ENCODE measurements around the gene ZNF266. TPM values are rescaled to one million over a fixed set of nuclear protein-coding genes. Genes with fewer than 3 reads are reported as not detected.
A peak's percentile ranks its signal among the peaks of the same experiment; 100 is the strongest.

The ZNF266 gene
- 31.6 TPM for total RNA-seq

DNA sequence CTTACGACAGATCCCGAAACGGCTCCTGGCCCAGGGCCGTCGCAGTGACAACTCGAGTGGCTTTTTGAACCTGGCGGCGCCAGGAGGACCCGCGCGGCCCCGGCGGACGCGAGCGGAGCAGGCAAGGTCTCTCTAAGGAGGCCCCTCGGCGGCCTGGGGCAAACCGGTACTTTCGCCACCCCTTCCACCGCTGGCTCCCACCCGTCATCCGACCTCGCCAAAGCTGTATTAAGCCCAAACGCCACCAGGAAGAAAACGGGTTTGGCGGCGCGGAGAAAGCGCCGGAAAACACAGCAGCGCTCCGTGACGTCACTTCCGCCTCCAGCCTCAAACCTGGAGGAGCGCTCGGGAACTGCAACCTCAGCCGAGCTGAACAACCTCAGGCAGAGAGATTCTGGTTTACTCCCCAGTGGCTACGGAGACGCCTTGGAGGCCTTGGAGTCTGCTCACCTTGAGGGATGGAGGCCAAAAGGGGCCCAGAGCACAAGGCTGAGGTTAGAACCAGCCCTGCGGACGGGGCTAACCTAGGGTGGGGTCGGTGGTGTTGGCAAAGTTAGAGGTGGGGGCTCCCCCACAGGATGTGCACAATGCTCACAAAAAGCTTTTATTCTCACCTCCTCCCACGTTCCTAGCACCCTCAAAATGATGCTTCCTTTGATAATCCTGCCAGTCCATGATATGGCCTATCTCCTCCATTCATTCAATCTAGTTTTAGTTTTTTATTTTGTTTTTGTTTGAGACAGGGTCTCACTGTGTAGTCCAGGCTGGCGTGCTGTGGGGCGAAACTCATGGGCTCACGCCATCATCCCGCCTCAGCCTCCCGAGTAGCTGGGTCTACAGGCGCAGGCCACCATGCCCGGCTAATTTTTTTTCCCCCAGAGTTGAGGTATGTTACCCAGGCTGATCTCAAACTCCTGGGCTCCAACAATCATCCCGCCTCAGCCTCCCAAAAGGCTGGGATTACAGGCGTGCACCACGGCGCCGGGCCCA lies at the start of gene ZNF266:
ZNF266 (minus strand) TSS at position 295 of the 990 bp plus-strand sequence. CDS start 15,484 bp downstream, outside the sequence.
- peak within 1 kb of the TSS; percentile 90 for H3K4me3 ChIP-seq (ENCODE audit: low read length)
- H3K9me3 ChIP-seq (ENCODE audit: low read depth, low read length): no peaks in the 10 kb centered on the region
- peaks cover 24% of the 10 kb centered on the region for H3K4me1 ChIP-seq (ENCODE audit: insufficient read depth, low read length)
- H3K27me3 ChIP-seq (ENCODE audit: insufficient read depth, low read length): no peaks in the 10 kb centered on the region

DNA sequence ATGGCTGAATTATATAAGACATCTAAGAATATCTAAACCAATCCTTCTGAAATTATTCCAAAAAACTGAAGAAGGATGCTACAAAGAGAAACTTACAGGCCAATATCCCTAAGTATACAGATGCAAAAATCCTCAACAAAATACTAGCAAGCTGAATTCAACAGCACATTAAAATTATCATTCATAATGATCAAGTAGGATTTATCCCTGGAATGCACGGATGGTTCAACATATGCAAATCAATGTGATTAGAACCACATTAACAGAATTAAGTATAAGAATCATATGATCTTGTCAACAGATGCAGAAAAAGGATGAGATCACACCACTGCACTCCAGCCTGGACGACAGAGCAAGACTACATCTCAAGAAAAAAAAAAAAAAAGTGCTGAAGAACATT lies 49.8 kb upstream of the ZNF266 start:
- Histone ChIP-seq H3K4me1 (ENCODE audit: insufficient read depth, low read length) (no peaks in the 10 kb centered on the region), H3K9me3 (ENCODE audit: low read depth, low read length) (peaks cover 36% of the 10 kb centered on the region), H3K4me3 (ENCODE audit: low read length) (no peak overlapping the region), H3K27me3 (ENCODE audit: insufficient read depth, low read length) (no peaks in the 10 kb centered on the region)

DNA sequence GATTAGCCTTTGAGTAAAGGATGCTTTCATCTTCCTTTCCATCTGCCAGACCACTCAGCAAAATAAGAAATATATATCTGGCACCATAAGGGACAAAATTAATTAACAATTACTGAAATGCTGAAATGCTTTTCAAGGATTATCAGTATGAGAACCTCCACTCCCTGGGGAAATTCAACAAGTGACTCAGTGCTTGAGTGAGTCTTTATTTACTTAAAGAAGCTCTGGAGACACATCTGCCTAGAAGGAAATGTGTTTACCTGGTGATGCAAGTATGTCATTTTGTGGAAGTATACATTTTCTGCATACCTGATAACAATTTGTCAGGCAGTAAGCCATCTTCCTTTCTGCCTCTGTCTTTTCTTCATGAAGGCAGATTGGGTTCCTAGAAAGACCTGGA lies 39.6 kb upstream of the ZNF266 start:
- Histone ChIP-seq H3K4me1 (ENCODE audit: insufficient read depth, low read length) (no peaks in the 10 kb centered on the region), H3K4me3 (ENCODE audit: low read length) (no peak overlapping the region), H3K9me3 (ENCODE audit: low read depth, low read length) (peaks cover 27% of the 10 kb centered on the region), H3K27me3 (ENCODE audit: insufficient read depth, low read length) (no peaks in the 10 kb centered on the region)

DNA sequence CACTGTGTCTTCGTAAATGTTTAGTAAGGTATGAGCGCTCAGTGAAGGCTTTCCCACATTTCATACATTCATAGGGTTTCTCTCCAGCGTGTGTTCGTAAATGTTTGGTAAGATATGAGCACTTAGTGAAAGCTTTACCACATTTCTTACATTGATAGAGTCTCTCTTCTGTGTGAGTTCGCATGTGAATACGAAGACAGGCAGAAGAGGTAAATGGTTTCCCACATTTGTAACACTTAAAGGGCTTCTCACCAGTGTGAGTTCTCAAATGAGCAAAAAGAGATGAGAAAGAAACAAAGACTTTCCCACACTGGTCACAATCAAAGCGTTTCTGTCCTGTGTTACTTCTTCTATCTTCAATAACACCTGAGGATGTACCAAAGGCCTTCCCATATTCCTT lies 31.8 kb upstream of the ZNF266 start:
- Histone ChIP-seq H3K9me3 (ENCODE audit: low read depth, low read length) (peaks cover 64% of the 10 kb centered on the region), H3K4me1 (ENCODE audit: insufficient read depth, low read length) (no peaks in the 10 kb centered on the region), H3K27me3 (ENCODE audit: insufficient read depth, low read length) (no peaks in the 10 kb centered on the region), H3K4me3 (ENCODE audit: low read length) (no peak overlapping the region)

DNA sequence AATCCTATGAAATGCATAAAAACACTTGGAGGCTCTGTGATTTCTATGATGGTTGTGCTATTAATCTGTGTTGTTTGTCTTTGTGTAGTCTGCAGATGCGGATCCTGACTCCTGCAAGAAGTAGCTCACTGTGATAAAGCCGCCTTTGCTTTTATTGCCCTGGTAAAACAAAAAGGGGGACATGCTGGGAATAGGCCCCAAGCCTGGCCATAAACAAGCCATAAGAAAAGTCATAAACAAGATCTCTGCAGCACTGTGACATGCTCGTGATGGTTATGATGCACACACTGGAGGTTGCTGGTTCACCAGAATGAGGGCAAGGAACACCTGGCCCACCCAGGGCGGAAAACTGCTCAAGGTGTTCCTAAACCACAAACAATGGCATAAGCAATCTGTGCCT lies 26.6 kb upstream of the ZNF266 start:
- Histone ChIP-seq H3K27me3 (ENCODE audit: insufficient read depth, low read length) (no peaks in the 10 kb centered on the region), H3K9me3 (ENCODE audit: low read depth, low read length) (peaks cover 46% of the 10 kb centered on the region), H3K4me3 (ENCODE audit: low read length) (no peak overlapping the region), H3K4me1 (ENCODE audit: insufficient read depth, low read length) (no peaks in the 10 kb centered on the region)

DNA sequence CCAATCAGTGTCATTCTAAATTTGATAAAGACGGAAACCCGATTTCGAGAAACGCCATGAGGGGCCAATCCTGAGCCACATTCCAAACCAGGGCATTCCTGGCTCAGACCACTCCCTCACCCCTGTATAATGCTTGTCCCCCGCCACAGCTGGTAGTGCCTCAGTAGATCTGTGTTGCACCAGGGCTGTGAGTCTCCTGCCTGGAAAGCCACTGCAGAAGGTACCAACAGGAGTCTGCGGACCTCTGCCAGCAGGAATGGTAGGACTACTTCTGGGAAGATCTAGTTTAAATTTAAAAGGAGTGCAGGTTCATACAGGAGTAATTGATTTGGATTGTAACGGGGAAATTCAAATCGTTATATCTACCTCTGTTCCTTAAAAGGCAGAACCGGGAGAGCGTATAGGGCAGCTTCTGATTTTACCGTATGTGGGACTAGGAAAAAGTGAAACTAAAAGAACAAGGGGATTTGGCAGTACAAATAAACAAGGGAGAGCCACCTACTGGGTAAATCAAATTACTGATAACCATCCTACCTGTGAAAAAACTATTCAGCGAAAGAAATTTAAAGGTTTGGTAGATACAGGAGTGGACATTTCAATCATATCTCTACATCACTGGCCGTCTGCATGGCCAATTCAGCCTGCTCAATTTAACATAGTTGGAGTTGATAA lies 20.8 kb upstream of the ZNF266 start:
- Histone ChIP-seq H3K4me1 (ENCODE audit: insufficient read depth, low read length) (no peaks in the 10 kb centered on the region), H3K9me3 (ENCODE audit: low read depth, low read length) (peaks cover 32% of the 10 kb centered on the region), H3K27me3 (ENCODE audit: insufficient read depth, low read length) (no peaks in the 10 kb centered on the region), H3K4me3 (ENCODE audit: low read length) (no peak overlapping the region)

DNA sequence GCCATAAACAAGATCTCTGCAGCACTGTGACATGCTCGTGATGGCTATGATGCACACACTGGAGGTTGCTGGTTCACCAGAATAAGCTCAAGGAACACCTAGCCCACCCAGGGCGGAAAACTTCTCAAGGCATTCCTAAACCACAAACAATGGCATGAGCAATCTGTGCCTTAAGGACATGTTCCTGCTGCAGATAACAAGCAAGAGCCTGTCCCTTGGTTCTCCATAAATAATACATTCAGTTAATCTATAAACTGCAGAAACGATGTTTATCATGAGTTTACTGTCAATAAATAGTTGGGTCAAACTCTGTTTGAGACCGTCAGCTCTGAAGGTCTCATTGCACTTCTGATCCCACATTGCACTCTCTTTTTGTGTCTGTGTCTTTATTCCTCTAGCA lies 18.6 kb upstream of the ZNF266 start:
- Histone ChIP-seq H3K27me3 (ENCODE audit: insufficient read depth, low read length) (no peaks in the 10 kb centered on the region), H3K9me3 (ENCODE audit: low read depth, low read length) (peaks cover 45% of the 10 kb centered on the region), H3K4me1 (ENCODE audit: insufficient read depth, low read length) (no peaks in the 10 kb centered on the region), H3K4me3 (ENCODE audit: low read length) (no peak overlapping the region)

DNA sequence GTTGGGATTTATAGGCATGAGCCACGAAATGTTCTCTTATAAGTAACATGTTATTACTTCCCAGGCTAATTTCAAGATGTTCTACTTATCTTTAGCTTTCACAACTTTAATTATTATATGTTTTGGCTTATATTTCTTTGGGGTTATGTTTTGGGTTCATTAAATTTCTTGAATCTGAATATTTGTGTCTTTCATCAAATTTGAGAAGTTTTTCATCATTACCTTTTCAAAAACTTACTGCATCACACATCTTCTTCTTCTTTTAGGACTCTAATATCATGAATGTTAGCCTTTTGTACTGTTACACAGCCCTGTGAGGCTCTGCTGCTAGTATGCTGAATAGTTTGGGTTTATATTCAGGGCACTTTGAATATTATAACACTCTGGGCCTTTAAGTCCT lies 9.7 kb upstream of the ZNF266 start:
- H3K4me3 ChIP-seq (ENCODE audit: low read length): no peak overlapping the region
- no peaks in the 10 kb centered on the region for H3K4me1 ChIP-seq (ENCODE audit: insufficient read depth, low read length)
- H3K27me3 ChIP-seq (ENCODE audit: insufficient read depth, low read length): no peaks in the 10 kb centered on the region
- H3K9me3 ChIP-seq (ENCODE audit: low read depth, low read length): peaks cover 31% of the 10 kb centered on the region

DNA sequence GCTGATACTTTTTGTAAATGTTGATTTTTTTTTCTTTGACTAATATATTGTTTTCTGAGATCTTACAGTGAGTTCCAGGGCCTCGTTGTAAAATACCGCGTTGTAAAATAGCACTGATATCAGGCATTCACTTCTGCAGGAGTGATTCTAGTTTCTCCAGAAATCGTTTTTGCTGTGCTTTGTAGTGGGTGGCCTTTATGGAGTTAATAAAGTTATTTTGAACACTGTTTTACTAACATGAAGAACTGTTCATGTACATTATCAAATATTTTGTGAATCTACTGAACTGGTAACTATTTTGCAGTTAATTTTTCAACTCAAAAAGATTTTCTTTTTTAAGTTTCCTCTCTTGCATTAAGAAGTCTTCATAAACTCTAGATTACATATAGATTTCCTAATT lies 985 bp upstream of the ZNF266 start:
- Histone ChIP-seq H3K4me3 (ENCODE audit: low read length) (no peak overlapping the region), H3K4me1 (ENCODE audit: insufficient read depth, low read length) (peaks cover 24% of the 10 kb centered on the region), H3K9me3 (ENCODE audit: low read depth, low read length) (no peaks in the 10 kb centered on the region), H3K27me3 (ENCODE audit: insufficient read depth, low read length) (no peaks in the 10 kb centered on the region)

DNA sequence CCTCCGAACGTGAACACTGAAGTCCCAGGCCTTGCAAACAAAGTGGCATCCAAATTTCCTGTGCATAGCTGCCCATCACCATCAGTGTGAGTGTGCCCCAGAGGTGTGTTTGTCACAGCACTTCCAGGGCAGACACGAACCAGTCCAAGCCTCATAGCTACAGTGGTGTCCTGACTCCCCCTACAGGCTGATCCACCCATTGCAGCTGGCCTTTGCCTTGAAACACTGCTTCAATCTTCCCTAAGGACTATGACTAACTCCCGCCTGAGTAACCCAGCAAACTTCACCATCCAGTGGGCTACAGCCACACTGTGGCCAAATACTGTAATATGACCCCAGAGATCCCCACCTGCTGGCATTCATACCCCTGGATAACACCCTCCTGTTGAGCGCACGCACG lies 3.9 kb downstream of the ZNF266 start:
- H3K27me3 ChIP-seq (ENCODE audit: insufficient read depth, low read length): no peaks in the 10 kb centered on the region
- peaks cover 24% of the 10 kb centered on the region for H3K4me1 ChIP-seq (ENCODE audit: insufficient read depth, low read length)
- no peak overlapping the region for H3K4me3 ChIP-seq (ENCODE audit: low read length)
- H3K9me3 ChIP-seq (ENCODE audit: low read depth, low read length): no peaks in the 10 kb centered on the region

DNA sequence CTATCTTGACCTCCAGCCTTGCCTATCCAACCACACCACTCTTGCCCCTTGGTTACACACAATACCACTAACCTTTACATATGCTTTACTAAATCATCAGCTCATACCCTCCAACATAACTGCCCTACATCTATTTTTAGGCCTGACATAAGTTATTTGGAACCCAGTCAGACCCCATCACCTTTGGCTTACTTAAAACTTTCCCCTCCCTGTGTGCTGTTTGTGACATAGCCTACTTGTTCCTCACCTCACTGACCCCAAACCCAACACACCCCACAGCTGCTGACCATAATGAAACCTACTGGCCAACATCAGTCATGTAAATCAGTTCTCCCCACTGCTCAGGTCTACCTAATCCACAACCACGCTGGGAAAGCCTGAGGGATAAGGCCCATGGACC lies 4.9 kb downstream of the ZNF266 start:
- Histone ChIP-seq H3K4me1 (ENCODE audit: insufficient read depth, low read length) (peaks cover 17% of the 10 kb centered on the region), H3K27me3 (ENCODE audit: insufficient read depth, low read length) (no peaks in the 10 kb centered on the region), H3K9me3 (ENCODE audit: low read depth, low read length) (no peaks in the 10 kb centered on the region), H3K4me3 (ENCODE audit: low read length) (no peak overlapping the region)

DNA sequence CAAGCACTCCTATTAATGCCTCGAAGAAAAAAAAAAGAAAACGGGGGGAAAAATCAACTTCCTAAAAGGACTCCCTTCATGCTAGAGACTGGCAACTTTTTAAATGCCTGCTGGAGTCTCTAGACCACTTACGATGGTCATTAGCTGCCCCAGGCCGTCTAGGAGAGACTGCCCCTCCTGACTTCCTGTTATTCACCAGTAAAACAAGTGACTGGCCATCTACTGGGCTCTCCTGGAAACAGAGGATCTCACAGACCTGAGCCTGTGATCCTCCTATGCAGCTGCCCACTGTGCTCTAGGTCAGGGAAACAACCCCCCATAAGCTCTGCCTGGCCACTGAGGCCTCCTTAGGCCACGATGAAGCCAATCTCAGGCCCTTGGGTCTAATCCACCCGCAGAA lies 7.4 kb downstream of the ZNF266 start:
- H3K9me3 ChIP-seq (ENCODE audit: low read depth, low read length): peaks cover 5% of the 10 kb centered on the region
- no peak overlapping the region for H3K4me3 ChIP-seq (ENCODE audit: low read length)

DNA sequence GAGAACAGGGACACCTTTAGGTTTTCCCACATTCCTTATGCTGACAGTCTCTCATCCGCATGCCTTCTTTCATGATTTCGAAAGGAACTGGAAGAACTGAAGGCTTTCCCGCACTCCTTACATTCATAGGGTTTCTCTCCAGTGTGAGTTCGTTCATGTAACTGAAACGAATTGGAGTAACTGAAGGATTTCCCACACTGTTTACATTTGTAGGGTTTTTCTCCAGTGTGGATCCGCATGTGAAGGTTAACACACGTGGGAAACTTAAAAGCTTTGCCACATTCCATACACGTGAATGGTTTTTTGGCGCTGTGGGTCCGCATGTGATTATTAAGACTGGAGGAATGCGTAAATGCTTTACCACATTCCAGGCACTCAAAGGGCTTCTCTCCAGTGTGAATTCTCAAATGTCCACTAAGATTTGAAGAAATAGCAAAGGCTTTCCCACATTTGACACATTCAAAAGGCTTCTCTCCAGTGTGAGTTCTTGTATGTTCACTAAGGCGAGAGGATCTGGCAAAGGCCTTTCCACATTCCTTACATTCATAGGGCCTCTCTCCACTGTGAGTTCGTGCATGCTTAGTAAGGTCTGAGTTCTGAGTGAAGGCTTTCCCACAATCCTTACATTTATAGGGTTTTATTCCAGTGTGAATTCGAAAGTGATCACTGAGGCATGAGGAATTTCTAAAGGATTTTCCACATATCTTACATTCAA lies 22.0 kb downstream of the ZNF266 start:
- Histone ChIP-seq H3K9me3 (ENCODE audit: low read depth, low read length) (peaks cover 85% of the 10 kb centered on the region), H3K4me3 (ENCODE audit: low read length) (no peak overlapping the region), H3K4me1 (ENCODE audit: insufficient read depth, low read length) (no peaks in the 10 kb centered on the region), H3K27me3 (ENCODE audit: insufficient read depth, low read length) (no peaks in the 10 kb centered on the region)

More for the DNA sequence above, 7.4 kb downstream of the ZNF266 start:
- Histone ChIP-seq H3K27me3 (ENCODE audit: insufficient read depth, low read length) (no peaks in the 10 kb centered on the region), H3K4me1 (ENCODE audit: insufficient read depth, low read length) (peaks cover 6% of the 10 kb centered on the region)

DNA sequence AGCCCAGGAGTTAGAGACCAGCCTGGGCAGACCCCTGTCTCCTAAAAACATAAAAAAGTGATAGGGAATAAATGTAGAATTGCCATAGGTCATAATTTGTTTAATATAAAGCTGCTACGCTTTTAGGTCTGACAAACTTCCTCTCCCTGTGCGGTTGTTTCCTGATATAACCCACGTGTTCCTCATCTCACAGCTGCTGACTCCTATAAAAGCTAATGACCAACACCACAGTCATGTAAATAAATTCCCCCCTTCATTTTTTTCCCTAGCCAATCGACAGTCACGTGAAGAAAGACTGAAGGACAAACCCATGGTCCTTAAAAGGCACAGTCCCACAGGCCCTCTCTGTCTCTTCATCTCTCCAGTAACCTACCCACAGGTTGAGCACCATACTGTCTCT lies 27.5 kb downstream of the ZNF266 start:
- H3K4me3 ChIP-seq (ENCODE audit: low read length): no peak overlapping the region

DNA sequence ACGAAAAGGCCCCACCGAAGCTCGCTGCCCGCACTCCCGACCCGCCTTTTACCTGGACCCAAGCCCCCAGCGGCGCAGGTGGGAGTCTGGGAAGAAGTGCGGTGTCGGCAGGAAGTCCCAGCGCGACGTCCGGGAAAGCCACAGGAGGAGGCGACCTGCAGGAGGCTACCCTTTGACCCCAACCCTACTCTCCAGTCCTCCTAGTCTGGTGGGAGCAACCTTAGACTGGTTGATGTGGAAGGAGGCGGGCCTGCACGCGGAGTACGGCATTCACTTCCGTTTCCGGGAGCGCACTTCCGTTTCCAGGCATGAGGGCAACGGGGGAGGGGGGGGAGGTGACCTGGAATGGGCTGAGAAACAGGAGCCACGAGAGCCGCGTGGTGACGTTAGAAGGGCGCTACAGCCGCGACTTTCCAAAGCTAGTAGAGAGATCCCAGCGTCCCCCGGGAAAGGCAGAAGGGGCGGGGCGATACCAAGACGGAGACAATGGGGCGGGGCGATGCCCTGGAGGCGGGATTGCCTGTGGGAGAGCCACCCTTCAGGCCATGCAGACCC lies 28.5 kb downstream of the ZNF266 start:
- H3K9me3 ChIP-seq (ENCODE audit: low read depth, low read length): peaks cover 37% of the 10 kb centered on the region
- H3K27me3 ChIP-seq (ENCODE audit: insufficient read depth, low read length): no peaks in the 10 kb centered on the region
- peaks cover 6% of the 10 kb centered on the region for H3K4me1 ChIP-seq (ENCODE audit: insufficient read depth, low read length)
- H3K4me3 ChIP-seq (ENCODE audit: low read length): peak overlapping the region; percentile 47

More for the DNA sequence above, 27.5 kb downstream of the ZNF266 start:
- Histone ChIP-seq H3K4me1 (ENCODE audit: insufficient read depth, low read length) (peaks cover 6% of the 10 kb centered on the region), H3K27me3 (ENCODE audit: insufficient read depth, low read length) (no peaks in the 10 kb centered on the region), H3K9me3 (ENCODE audit: low read depth, low read length) (peaks cover 47% of the 10 kb centered on the region)
